RWPE2 (cell line): ENCODE measurements around the gene DOHH.

ENCODE experiments used
- ATAC-seq: fragments of 200-7000 bp; cut with Tn5 transposase; 3 replicates; pipeline ENCODE4 v1.9.1; 2021; ENCODE audit warnings: low read depth
- DNase-seq: peaks from one replicate; pipeline ENCODE4 v3.0.0-alpha.2; 2020; ENCODE audit warnings: low spot score
- H3K27ac ChIP-seq: fragments of 450-650 bp; 2 replicates; pipeline ENCODE4 v1.5.1; 2017; ENCODE audit warnings: mild to moderate bottlenecking; ENCODE audit not compliant: poor library complexity, severe bottlenecking
- H3K27me3 ChIP-seq: fragments of 250-450 bp; sonication (Bioruptor Pico); 2 replicates; pipeline ENCODE4 v1.5.1; 2021; ENCODE audit warnings: mild to moderate bottlenecking, moderate library complexity; ENCODE audit not compliant: insufficient read depth, poor library complexity, severe bottlenecking
- H3K36me3 ChIP-seq: fragments of 250-450 bp; sonication (Bioruptor Pico); 2 replicates; pipeline ENCODE4 v1.5.1; 2020; ENCODE audit warnings: low read depth, mild to moderate bottlenecking, moderate library complexity
- H3K4me1 ChIP-seq: fragments of 250-450 bp; sonication (Bioruptor Pico); 2 replicates; pipeline ENCODE4 v1.5.1; 2021; ENCODE audit warnings: mild to moderate bottlenecking, moderate library complexity; ENCODE audit not compliant: insufficient read depth, poor library complexity, severe bottlenecking
- H3K4me3 ChIP-seq: fragments of 250-450 bp; sonication (Bioruptor Pico); 2 replicates; pipeline ENCODE4 v1.5.1; 2021; ENCODE audit warnings: mild to moderate bottlenecking, moderate library complexity; ENCODE audit not compliant: severe bottlenecking
- H3K9me3 ChIP-seq: fragments of 250-450 bp; sonication (Bioruptor Pico); 2 replicates; pipeline ENCODE4 v1.5.1; 2021; ENCODE audit warnings: mild to moderate bottlenecking, moderate library complexity; ENCODE audit not compliant: severe bottlenecking
- CTCF ChIP-seq: fragments of 450-650 bp; IDR thresholded peaks from one replicate; pipeline ENCODE4 v1.5.1; 2017; ENCODE audit warnings: mild to moderate bottlenecking, moderate library complexity; ENCODE audit not compliant: poor library complexity, severe bottlenecking

DOHH gene

DNA sequence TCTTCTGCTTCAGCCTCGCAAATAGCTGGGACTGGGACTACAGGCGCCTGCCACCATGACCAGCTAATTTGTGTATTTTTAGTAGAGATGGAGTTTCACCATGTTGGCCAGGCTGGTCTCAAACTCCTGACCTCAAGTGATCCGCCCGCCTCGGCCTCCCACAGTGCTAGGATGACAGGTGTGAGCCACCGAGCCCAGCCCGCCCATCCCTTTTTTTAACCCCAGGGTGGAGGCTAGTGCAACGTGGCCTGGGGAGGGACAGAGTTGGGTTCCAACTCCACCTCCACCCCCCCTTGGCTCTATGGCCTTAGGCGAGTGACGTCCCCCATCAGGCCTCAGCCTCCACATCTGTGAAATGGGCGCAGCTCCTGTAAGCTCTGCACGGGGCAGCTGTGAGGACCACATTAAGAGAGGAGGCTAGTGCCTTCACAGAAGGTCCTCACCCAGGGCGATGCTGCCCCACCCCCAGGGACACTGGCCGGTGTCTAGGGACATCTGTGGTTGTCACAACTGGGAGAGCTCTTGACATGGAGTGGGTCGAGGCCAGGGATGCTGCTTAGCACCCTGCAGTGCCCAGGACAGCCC lies 57.9 kb downstream of the DOHH start:
- TF ChIP-seq CTCF: no peak
- ATAC-seq (no peak), DNase-seq (no peak)
- no peaks in the 10 kb centered on the region for H3K4me1 ChIP-seq
- peaks cover 46% of the 10 kb centered on the region for H3K36me3 ChIP-seq
- no peaks in the 10 kb centered on the region for H3K9me3 ChIP-seq
- no peak overlapping the region for H3K27ac ChIP-seq
- H3K4me3 ChIP-seq: no peak overlapping the region
- no peaks in the 10 kb centered on the region for H3K27me3 ChIP-seq

GRCh38 chr19:3441986-3442329 lies 58.5 kb downstream of the DOHH start:
- DNase-seq: no peak
- Histone ChIP-seq H3K9me3 (no peaks in the 10 kb centered on the region), H3K36me3 (peaks cover 50% of the 10 kb centered on the region), H3K4me3 (no peak overlapping the region), H3K27ac (no peak overlapping the region), H3K4me1 (no peaks in the 10 kb centered on the region), H3K27me3 (no peaks in the 10 kb centered on the region)
- ATAC-seq: no peak
- TF ChIP-seq CTCF: no peak

DNA sequence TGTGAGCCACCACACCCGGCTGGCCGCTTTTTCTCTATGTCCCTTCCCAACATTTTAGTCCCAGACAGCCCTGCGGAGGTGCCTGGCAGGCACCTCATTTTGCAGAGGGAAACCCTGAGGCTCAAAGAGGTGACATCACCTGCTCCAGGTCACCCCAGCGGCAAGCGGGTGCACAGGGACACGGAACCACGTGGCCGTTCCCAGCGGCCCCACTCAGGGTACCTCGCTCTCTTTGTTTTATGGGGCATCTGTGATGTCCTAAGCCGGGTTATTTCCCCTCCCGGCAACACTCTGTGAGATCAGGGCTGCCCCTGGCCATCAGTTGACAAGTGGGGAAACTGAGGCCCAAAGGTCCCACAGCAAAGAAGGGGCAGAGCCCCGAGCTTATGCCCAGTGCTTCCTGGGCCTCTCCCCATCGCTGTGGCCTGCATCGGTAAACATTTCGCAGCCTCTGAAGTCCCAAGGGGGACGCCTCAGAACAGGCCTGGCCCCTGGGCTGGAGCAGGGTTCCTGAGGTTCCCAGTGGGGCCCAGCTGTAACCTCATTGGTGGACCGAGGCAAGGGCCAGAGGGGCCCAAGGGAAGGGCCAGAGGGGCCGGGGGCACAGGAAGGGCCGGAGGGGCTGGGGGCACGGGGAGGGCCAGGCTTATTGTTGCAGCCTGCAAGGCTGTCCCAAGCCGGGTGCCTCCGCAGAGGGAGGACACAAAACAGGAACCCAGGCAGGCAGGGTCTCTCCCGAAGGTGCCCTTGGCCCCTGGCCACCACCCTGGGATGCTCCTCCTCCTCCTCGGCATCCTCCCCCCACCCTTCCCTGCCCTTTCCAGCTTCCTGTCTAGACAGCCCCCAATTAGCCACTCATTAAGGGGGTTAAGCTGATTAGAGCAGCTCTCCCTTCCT lies 59.1 kb downstream of the DOHH start:
- TF ChIP-seq CTCF: no peak
- no peaks in the 10 kb centered on the region for H3K4me1 ChIP-seq
- ATAC-seq (no peak), DNase-seq (no peak)
- no peaks in the 10 kb centered on the region for H3K9me3 ChIP-seq
- H3K36me3 ChIP-seq: peaks cover 54% of the 10 kb centered on the region
- H3K4me3 ChIP-seq: no peak overlapping the region
- no peaks in the 10 kb centered on the region for H3K27me3 ChIP-seq
- H3K27ac ChIP-seq: no peak overlapping the region
